ENCODE measurements around the gene PPCDC.
"Not testable (repeated sequence)": the region's sequence is repeated elsewhere in the genome, so short reads cannot be mapped to it uniquely, and the experiment has no call there.

DNA sequence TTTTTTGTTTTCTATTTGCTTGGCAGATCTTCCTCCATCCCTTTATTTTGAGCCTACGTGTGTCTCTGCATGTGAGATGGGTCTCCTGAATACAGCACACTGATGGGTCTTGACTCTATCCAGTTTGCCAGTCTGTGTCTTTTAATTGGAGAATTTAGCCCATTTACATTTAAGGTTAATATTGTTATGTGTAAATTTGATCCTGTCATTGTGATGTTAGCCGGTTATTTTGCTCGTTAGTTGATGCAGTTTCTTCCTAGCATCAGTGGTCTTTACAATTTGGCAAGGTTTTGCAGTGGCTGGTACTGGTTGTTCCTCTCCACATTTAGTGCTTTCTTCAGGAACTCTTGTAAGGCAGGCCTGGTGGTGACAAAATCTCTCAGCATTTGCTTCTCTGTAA, 62.3 kb downstream of the PPCDC start:
- TF ChIP-seq, protein P1, sequence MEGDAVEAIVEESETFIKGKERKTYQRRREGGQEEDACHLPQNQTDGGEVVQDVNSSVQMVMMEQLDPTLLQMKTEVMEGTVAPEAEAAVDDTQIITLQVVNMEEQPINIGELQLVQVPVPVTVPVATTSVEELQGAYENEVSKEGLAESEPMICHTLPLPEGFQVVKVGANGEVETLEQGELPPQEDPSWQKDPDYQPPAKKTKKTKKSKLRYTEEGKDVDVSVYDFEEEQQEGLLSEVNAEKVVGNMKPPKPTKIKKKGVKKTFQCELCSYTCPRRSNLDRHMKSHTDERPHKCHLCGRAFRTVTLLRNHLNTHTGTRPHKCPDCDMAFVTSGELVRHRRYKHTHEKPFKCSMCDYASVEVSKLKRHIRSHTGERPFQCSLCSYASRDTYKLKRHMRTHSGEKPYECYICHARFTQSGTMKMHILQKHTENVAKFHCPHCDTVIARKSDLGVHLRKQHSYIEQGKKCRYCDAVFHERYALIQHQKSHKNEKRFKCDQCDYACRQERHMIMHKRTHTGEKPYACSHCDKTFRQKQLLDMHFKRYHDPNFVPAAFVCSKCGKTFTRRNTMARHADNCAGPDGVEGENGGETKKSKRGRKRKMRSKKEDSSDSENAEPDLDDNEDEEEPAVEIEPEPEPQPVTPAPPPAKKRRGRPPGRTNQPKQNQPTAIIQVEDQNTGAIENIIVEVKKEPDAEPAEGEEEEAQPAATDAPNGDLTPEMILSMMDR (IDR thresholded peaks at IDR 0.05): not testable (repeated sequence)
- TF ChIP-seq POLR2A (IDR thresholded peaks at IDR 0.05): not testable (repeated sequence)

Data from adrenal gland (tissue), 5 donors.